H1 (cell line): Measurements from ENCODE around the gene HSD17B13. TPM values are rescaled to one million over a fixed set of nuclear protein-coding genes. Genes with fewer than 3 reads are reported as not detected.

Source experiments
- ATF3 ChIP-seq: IDR thresholded peaks from 2 replicates; pipeline ENCODE4 v1.6.1; 2011; ENCODE audit warnings: low read depth, mild to moderate bottlenecking, low read length; ENCODE audit not compliant: insufficient read depth
- BCL11A ChIP-seq, 2 experiments: IDR thresholded peaks; one replicate each; pipeline ENCODE4 v1.6.1; 2011; ENCODE audit warnings: low read depth in 2 of 2, low read length in 2 of 2, mild to moderate bottlenecking in 2 of 2
- CHD7 ChIP-seq: fragments of 300-600 bp; sonication (generic); IDR thresholded peaks from 2 replicates; pipeline ENCODE4 v1.7.1; 2012; ENCODE audit warnings: low read length, moderate library complexity, mild to moderate bottlenecking, inconsistent platforms; ENCODE audit not compliant: insufficient replicate concordance
- NANOG ChIP-seq: IDR thresholded peaks from 2 replicates; pipeline ENCODE4 v1.6.1; 2011; ENCODE audit warnings: low read length, low read depth, mild to moderate bottlenecking, inconsistent platforms; ENCODE audit not compliant: insufficient read depth, poor library complexity, severe bottlenecking
- polyA plus RNA-seq, 7 experiments: library from polyadenylated mRNA; depleted of rRNA in 3 of 7; stranded (reverse) in 5 of 7; unstranded in 2 of 7; fragments of >200 nt in 5 of 7; fragments of 200-250 nt in 2 of 7; gene quantifications; 1 replicate in 5 of 7; 2 replicates in 1 of 7; 4 replicates in 1 of 7; pipeline versions ENCODE4 v1.2.1 to v1.2.3, GENCODE V29; 2011 to 2013; ENCODE audit warnings: missing spikeins in 2 of 7, mixed read lengths in 2 of 7
- total RNA-seq: library from RNA; stranded (reverse); fragmentation: NEBNext Ultra II Directional; extraction: Animal tissue kit (Norgen Biotek cat#: 25700); gene quantifications from 2 replicates; pipeline ENCODE4 v1.2.1, GENCODE V29; 2021

The HSD17B13 gene
- total and polyA plus RNA-seq, 2 of the 8 experiments (the other 6 are each of a cell fraction or from before 2014, with no cell fraction given), result 0.09 to 0.13 TPM

- TF ChIP-seq ATF3, result no peak
- no peak for TF ChIP-seq NANOG
- TF ChIP-seq CHD7, result no peak
- no peak for TF ChIP-seq BCL11A (IDR thresholded peaks at IDR 0.05; ENCODE audit: low read depth in 2 of 2, low read length in 2 of 2)
Measured at GRCh38 chr4:87258677-87259076, 64.0 kb downstream of the HSD17B13 start (continued).
